ENCODE measurements around the gene BANP.
"Not testable (repeated sequence)": the region's sequence is repeated elsewhere in the genome, so short reads cannot be mapped to it uniquely, and the experiment has no call there.

The BANP gene

DNA sequence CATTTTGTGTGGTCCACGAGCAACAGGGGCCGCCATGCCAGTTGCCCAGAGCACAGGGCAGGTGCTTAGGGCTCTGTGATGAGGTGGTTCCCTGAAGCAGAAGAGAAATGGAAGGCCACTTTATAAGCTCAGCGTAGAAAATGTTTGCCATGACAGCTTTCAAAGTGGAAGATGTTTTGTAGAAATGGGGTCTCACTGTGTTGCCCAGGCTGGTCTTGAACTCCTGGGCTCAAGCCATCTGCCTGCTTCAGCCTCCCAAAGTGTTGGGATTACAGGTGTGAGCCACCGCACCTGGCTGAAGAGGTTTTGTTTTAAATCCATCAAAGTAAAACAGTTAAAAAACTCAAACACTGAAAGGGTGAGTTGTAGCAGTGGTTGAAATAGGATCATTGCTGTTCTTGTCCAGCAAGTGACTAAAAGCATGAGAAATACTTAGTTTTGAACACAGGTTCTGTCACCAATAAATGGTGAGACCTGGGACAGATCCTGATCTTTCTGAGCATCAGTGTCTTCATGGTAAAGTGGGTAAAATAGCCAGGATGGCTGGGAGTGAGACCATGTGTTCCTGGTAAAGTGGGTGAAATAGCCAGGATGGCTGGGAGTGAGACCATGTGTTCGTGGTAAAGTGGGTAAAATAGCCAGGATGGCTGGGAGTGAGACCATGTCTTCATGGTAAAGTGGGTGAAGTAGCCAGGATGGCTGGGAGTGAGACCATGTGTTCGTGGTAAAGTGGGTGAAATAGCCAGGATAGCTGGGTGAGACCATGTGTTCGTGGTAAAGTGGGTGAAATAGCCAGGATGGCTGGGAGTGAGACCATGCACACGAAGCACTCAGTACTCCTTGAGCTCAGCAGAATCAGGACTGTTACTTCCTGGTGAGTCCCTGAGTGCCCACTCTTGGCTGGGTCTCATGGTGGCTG is 46.0 kb downstream of the BANP start:
- DNase-seq (ENCODE audit: low spot score) = no peak

DNA sequence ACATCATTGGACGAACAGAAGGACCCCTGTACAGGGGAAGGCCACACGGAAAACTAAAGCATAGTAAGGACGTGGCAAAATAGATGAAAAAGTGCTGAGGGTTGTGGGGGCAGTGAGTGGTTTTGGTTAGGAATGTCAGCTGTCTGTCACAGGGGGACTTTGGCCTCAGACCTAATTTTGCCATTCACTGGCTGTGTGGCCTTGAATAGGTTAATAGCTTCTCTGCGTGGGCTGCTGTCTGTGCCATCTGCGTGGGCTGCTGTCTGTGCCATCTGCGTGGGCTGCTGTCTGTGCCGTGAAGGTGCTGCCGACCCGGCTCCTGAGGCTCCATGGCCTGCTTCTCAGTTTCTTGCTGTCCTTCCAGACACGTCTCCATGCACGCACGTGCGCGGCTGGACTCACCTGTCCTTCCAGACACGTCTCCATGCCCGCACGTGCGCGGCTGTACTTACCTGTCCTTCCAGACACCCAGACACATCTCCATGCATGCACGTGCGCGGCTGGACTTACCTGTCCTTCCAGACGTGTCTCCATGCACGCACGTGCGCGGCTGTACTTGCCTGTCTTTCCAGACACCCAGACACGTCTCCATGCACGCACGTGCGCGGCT is 47.1 kb downstream of the BANP start:
- not testable (repeated sequence) for DNase-seq (ENCODE audit: low spot score)

DNA sequence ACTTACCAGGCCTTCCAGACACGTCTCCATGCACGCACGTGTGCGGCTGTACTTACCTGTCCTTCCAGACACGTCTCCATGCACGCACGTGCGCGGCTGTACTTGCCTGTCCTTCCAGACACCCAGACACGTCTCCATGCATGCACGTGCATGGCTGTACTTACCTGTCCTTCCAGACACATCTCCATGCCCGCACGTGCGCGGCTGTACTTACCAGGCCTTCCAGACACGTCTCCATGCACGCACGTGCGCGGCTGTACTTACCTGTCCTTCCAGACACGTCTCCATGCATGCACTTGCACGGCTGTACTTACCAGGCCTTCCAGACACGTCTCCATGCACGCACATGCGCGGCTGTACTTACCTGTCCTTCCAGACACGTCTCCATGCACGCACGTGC is 47.8 kb downstream of the BANP start:
- not testable (repeated sequence) for DNase-seq (ENCODE audit: low spot score)

DNA sequence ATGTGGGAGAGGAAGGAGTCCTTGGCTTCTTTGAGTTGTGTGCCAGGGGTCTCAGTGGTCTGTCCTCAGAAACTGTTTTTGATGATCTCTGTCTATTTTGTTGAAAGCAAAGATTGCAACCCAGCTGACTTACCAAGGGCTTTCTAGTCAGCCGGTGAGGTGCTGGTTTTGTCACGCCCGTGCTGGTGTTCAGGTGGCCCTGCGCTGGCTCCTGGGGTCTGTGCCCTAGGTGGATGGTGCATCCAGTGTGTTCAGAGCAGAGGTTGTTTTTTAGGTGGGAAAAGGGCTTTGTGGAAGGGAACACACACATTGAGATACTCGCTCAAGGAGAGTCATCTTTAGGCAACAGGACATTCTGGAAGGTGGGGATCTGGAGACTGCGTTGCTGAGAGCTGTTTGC is 51.0 kb downstream of the BANP start:
- DNase-seq (ENCODE audit: low spot score) = no peak

DNA sequence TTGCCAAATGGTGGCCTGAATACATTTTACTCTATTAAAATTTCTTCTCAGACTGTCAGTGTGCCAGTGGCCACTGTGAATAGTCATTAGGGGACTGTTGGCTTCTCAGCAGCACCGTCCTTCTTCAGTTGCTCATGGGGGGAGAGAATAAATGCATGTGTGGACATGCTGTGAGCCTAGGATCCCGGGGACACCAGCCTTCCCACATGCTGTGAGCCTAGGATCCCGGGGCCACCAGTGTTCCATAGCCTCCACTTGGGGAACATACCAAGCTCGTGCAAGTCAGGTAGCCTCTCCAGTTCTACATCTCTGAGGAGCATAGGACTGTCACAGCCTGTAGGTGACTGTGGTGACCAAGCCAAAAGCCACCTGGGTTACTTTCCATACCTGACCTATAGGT is 51.5 kb downstream of the BANP start:
- no peak for DNase-seq (ENCODE audit: low spot score)

DNA sequence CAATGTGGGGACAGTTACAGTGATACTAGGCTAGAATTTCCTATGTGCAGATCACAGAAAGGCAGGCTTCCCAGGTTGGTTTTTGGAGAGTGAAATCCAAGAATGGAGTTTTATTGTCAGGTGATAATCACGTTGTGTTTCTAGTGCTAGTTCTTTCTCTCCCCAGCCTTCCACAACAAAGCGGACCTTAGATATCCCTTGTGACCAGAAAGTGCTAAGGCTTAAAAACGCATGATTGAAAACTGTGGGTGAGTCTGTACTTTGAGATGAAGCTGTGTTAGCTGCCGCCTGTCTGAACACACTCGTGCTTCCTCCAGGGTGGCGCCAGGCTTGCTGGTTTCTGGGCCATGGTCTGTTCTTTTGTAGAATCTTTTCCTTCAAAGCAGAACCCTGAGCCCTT is 52.1 kb downstream of the BANP start:
- no peak for DNase-seq (ENCODE audit: low spot score)

DNA sequence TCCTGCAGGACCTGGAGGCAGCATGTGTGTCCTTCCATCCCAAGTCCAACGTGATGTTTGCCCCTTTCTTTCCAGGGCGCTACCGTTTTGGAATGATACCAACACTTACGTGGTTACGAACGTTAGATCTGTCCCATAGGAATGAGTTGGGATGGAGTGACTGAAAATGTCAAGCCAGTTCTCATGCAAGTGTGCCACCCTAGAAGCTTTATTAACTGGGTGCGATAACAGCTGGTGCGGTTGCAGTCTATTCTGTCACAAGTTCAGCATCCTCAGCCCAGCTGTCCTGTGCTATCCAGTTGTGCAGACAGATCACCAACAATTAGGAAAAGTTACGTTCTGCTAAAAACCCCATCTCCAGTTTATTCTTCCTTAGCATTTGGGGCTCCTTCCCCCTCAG is 52.5 kb downstream of the BANP start:
- no peak for DNase-seq (ENCODE audit: low spot score)

DNA sequence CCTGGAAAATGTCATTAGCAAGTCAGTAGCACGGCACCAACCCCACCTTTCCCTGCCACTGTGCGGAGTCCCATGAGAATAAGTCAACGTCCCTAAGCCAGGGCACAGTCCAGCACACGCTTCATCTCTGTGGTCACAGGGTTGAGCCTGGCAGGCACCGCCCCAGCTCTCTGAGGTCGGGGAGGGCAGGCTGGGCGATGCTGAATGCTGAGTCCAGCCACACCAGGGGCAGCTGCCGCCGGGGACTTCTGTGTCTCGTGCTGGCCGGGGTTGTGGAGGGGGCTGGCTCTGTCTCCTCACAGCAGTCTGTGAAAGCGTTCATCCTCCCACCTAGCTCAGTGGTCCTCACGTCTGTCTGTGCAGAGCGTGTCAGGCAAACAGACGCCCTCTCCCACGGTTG is 53.2 kb downstream of the BANP start:
- no peak for DNase-seq (ENCODE audit: low spot score)

DNA sequence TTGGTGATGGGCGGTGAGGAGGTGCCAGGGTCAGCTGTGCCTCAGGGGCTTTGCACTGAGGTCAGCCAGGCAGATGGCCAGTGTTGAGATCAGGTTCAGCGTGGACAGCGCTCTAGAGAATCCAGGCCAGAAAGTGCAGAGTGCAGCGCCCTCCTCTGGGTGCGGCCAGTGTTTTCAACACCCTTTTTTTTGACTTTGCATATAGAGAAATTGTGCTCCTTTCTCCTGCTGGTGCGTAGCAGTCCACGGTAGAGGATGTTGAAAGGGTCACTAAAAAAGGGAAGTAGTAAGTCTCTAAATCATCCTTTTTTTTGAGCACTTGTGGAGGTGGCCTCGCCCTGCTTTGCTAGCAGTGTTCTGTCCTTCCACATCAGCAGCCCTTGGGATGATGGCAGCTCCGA is 53.9 kb downstream of the BANP start:
- no peak for DNase-seq (ENCODE audit: low spot score)

DNA sequence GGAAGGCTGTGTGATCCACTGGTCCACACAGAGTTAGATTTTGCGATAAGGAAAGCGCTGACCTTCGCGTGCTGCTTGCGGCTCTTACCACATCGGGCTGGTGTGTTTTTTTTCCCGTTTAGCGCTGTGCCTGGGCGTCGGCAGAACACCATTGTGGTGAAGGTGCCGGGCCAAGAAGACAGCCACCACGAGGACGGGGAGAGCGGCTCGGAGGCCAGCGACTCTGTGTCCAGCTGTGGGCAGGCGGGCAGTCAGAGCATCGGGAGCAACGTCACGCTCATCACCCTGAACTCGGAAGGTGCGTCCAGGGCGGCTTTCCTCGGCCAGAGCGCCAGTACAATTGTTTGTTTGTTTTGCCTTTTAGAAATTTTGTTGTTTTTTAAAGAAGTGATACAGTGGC is 54.7 kb downstream of the BANP start:
- no peak for DNase-seq (ENCODE audit: low spot score)

DNA sequence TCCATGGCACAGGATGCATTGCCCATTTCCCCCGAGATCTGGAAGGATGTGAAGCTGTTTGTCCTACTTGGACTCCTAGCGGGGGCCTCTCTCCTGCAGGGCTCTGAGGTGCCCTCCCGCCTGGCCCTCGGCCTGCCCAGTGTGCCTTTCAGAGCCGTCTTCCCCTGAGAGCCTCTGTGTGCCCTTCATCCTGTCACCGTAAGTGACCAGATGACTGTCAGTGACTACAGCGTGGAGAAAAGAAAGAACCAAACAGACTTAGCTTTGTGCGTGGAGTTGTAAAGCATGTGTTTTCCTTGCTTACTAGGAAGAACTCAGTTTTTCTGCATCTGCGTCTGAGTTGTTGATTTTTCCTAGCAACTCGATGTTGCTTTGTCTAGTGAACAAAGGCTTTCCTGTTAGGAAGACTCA is 56.1 kb downstream of the BANP start:
- no peak for DNase-seq (ENCODE audit: low spot score)

DNA sequence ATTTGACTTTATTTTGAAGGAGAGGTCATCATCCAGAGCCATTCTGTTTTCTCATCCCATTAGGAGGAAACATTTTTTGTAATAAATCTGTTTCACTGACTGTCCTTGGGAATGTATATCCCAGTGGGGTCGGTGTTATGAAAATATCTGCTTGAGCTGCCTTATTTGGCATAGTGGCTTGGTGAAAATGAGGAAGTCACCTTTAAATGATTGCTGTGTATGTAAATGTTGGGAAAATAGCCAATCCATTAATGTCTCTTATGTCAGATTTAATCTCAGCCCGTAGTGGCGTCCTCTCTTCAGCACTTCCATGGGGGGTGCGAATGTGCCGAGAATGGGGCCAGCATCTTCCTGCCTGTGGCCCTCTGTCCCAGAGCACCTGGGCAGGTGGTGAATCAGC is 57.6 kb downstream of the BANP start:
- DNase-seq (ENCODE audit: low spot score) = no peak

DNA sequence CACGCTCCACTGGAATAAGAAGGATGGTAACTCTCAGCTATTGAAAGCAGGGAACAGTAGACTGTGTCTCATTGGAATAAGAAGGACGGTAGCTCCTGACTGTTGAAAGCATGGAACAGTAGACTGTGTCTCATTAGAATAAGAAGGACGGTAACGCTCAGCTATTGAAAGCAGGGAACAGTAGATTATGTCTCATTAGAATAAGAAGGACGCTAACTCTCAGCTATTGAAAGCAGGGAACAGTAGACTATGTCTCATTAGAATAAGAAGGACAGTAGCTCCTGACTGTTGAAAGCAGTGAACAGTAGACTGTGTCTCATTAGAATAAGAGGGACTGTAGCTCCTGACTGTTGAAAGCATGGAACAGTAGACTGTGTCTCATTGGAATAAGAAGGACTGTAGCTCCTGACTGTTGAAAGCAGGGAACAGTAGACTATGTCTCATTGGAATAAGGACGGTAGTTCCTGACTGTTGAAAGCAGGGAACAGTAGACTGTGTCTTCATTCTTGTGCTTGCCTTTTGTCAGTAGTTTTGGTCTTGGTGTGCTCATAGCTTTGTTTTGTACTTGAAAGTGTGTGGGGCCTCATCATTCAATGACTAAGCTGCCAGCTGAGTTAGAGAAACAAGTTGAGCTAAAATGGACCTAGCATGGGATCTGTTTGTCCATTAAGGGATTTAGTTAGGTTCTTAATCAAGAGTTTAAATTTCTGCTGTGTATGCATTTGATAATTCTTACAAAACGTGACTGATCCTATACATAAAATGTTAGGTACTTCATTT is 58.5 kb downstream of the BANP start:
- no peak for DNase-seq (ENCODE audit: low spot score)

DNA sequence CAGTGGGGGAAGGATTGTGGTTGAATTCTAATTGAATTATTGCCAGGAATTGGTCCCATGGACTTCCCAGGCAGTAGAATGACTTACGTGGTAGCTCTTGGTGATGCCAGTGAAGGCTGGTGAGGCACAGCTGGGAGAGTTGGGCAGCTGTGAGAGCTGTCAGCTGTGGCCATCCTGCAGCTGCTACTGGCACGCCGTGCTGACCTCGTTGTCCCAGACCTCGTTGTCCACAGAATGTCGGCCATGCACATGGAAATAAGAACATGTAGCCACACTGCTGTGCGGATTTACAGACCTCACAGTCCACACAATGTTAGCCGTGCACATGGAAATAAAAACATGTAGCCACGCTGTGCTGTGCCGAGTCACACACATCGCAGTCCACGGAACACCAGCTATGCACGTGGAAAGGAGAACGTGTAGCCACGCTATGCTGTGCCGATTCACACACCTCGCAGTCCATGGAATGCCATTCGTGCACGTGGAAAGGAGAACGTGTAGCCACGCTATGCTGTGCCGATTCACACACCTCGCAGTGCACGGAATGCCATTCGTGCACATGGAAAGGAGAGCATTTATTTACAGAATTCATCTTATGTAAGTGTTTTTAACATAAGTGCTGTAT is 59.2 kb downstream of the BANP start:
- DNase-seq (ENCODE audit: low spot score) = no peak

DNA sequence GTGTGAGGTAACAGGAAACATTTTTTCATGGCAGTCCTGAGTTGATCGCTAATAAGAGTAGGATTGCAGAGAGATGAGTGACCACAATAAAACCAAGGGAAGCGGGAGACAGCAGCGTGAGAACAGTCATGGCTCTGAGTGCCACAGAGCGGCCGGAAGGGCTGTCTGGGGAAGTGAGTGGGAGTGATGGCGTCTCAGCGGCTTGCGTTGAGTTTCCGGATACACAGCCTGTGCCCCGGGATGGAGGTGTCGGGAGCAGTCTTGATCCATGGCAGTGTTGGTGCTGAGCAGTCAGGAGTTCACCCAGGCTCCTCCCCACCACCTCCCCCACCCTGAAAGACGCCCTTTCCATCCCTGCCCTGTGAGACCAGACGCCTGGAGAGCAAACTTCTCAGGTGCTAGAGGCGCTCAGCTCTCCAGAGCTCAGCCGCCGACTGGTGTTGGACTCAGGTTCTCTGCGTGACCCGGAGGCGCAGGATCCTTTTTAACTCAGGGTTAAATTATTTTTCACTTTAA is 59.8 kb downstream of the BANP start:
- no peak for DNase-seq (ENCODE audit: low spot score)

DNA sequence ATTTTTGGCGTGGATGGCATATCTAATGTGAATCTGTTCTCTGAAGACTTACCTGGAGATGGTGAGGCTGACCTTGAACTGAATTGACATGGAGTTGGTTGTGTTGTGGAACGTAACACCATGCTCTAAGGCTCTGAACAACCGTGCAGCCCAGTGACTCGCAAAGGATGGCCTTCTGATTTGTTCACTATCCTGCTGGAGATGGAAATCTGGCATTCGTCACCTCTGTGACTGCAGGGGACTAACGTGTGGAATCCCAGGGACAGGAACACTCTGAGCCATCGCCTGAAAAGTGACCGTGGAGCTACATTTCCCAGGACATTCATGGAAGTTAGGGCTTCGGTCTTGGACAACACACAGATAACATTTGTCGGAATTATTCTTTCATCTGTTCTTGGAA is 61.1 kb downstream of the BANP start:
- DNase-seq (ENCODE audit: low spot score) = no peak

DNA sequence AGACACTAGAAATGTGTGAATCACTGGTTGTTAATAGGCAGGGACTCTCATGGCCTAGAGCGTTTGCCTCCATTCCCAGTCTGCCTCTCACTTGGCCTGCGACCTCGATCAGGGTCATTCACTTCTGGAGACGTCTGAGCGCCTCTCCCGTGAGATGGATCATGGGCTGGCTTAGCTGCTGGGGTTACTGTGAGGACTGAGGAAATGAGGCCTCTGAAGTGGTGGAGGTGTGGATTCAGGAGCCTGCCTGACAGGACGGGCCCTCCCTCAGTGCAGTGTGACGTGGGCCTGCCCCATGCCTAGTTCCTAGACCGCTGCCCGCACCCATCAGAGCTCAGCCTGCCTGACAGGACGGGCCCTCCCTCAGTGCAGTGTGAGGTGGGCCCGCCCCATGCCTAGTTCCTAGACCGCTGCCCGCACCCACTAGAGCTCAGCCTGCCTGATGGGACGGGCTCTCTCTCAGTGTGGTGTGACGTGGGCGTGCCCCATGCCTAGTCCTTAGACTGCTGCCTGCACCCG is 61.9 kb downstream of the BANP start:
- DNase-seq (ENCODE audit: low spot score) = no peak

DNA sequence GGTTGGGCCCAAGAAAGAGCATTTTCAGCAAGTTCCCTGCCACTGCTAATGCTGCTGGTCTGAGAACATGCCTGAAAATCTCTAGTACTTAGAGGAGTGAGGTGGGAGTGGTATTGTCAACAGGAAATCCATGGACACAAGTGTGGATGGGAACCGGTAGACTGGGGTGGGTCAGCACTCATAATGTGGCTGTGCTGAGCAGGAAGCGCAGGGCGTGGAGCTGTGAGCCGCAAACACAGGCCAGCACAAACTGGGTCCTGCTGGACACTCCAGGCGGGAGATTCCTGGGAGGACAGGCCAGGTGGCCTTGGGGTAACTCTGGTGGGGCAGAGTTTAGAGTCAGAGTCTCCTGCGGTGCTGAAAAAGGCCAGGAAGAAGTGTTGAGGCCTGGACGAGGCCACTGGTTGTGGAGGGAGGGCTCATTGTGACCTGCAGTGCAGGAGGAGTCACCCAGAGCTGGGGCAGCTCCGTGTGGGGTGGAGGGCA is 62.6 kb downstream of the BANP start:
- no peak for DNase-seq (ENCODE audit: low spot score)

DNA sequence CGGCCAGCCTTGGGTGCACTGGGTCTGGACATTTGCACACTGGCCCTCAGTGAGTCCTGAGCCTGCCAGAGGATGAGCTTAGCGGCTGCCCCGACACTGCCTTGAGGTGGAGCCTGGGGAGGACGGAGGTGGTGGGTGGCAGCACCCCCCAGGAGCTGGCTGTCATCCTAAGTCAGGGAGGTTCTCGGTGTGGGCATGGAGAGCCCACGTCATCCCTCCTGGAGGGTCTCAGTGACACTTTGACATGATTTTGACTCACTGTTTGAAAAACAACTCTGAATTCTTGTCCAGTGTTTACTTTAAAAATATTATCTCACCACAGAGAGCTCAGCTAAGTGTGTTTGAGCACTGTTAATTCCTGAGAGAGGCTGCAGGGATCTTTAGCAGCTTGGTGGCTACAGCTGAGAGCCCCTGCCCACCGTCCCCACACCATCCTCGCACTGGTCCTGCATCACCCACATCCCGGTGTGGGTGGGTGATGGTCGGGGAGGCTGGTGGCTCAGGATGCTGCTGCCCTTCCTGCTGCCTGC is 63.1 kb downstream of the BANP start:
- DNase-seq (ENCODE audit: low spot score) = no peak

DNA sequence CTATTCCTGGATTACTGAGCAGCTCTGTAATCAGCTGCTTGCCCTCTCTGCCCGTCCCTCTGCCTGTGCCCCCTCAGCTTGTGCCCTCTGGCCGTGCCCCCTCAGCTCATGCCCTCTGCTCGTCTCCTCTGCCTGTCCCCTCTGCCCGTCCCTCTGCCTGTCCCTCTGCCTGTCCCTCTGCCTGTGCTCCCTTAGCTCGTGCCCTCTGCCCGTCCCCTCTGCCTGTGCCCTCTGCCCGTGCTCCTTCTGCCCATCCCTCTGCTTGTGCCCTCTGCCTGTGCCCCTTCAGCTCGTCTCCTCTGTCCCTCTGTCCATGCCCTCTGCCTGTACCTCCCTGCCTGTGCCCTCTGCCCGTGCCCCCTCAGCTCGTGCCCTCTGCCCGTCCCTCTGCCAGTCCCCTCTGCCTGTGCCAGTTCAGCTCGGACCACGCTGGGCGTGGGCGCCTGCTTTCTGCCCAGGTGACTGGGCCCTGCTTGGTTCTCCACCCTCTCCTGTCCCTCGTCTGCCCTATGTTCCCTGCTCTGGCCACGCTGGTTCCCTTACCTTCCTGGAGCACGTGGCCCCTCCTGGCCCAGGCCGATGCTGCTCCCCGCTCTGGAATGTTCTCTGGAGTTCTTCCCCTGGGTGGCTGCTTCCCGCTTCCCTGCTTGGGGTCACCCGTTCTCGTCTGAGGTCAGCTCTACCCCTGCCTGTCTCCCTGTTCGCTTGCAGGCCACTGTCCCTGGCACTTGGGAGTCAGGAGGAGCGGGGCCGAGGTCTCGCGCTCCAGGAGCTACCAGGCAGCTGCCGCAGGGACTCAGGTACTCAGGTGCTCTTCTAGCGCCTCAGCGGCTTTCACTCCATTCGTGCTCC is 63.9 kb downstream of the BANP start:
- DNase-seq (ENCODE audit: low spot score) = no peak

DNA sequence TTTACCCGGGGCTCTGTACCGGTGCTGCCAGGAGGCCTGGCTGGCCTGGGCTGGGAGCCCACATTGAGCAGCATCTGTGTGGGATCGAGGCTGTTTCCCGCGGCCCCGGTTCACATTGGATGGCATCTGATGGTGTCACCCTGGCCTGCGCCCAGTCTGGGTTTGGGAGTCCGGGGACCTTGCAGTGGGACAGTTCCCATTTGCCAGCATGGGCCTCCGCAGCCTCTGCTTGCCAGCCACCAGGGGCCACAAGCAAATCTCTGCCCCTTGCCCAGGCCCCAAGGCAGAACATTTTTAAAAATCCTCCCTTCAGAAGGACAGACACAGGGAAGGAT is 64.5 kb downstream of the BANP start:
- no peak for DNase-seq (ENCODE audit: low spot score)
